22Rv1 (cell line): Measurements from ENCODE around the gene JUN.

Experiments
- CTCF ChIP-seq: fragments of 450-650 bp; IDR thresholded peaks from 2 replicates; pipeline ENCODE4 v1.5.1; 2017; ENCODE audit warnings: mild to moderate bottlenecking
- ZFX ChIP-seq: fragments of 450-650 bp; IDR thresholded peaks from 2 replicates; pipeline ENCODE4 v1.6.1; 2017; ENCODE audit warnings: antibody characterized with exemption, borderline replicate concordance

- no peak for TF ChIP-seq CTCF
- TF ChIP-seq ZFX, result no peak
Observed at GRCh38 chr1:58780411-58780810, 3.4 kb downstream of the JUN start.
